ENCODE data around the gene DROSHA. TPM values are rescaled to one million over a fixed set of nuclear protein-coding genes. Genes with fewer than 3 reads are reported as not detected.

The DROSHA gene
- total RNA-seq, 1 experiment from 2014 or later: 73.5 TPM

DNA sequence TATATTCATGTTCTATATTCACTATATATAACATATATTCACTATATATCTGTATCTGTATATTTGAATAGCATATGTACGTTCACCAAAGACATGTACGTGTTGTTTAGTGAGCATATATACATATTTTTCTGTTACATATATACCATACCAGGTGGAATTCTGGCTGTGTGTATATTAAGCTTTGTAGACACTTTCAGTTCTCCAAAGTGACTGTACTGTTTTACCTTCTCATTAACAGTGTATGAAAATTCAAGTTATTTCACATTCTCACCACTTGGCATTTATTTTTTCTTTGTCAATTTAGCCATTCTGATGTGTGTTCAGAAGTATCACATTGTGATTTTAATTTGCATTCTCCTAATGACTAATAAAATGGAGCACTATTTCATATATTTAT lies 52.2 kb downstream of the DROSHA start:
- CTCF ChIA-PET: no interaction called here
- ATAC-seq: no peak

More for the DNA sequence above, 52.2 kb downstream of the DROSHA start:
- H3K4me3 ChIP-seq (replicated peaks in 1 of 2; ENCODE audit: low read depth in 1 of 2, low read length in 2 of 2): no peak overlapping the region
- TF ChIP-seq, protein P1, sequence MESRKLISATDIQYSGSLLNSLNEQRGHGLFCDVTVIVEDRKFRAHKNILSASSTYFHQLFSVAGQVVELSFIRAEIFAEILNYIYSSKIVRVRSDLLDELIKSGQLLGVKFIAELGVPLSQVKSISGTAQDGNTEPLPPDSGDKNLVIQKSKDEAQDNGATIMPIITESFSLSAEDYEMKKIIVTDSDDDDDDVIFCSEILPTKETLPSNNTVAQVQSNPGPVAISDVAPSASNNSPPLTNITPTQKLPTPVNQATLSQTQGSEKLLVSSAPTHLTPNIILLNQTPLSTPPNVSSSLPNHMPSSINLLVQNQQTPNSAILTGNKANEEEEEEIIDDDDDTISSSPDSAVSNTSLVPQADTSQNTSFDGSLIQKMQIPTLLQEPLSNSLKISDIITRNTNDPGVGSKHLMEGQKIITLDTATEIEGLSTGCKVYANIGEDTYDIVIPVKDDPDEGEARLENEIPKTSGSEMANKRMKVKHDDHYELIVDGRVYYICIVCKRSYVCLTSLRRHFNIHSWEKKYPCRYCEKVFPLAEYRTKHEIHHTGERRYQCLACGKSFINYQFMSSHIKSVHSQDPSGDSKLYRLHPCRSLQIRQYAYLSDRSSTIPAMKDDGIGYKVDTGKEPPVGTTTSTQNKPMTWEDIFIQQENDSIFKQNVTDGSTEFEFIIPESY (IDR thresholded peaks at IDR 0.05; ENCODE audit: extremely low read depth, insufficient replicate concordance, low read length): no peak
- TF ChIP-seq JUND (IDR thresholded peaks at IDR 0.05): no peak
- TF ChIP-seq FOSL1 (IDR thresholded peaks at IDR 0.05; ENCODE audit: low read depth): no peak
- TF ChIP-seq ZFX (IDR thresholded peaks at IDR 0.05): no peak
- no peak for TF ChIP-seq POLR2A (IDR thresholded peaks at IDR 0.05; ENCODE audit: borderline replicate concordance, extremely low read depth, insufficient read depth, insufficient read length)
- TF ChIP-seq, protein P2, sequence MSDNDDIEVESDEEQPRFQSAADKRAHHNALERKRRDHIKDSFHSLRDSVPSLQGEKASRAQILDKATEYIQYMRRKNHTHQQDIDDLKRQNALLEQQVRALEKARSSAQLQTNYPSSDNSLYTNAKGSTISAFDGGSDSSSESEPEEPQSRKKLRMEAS (IDR thresholded peaks at IDR 0.05): no peak
- TF ChIP-seq, protein P3, sequence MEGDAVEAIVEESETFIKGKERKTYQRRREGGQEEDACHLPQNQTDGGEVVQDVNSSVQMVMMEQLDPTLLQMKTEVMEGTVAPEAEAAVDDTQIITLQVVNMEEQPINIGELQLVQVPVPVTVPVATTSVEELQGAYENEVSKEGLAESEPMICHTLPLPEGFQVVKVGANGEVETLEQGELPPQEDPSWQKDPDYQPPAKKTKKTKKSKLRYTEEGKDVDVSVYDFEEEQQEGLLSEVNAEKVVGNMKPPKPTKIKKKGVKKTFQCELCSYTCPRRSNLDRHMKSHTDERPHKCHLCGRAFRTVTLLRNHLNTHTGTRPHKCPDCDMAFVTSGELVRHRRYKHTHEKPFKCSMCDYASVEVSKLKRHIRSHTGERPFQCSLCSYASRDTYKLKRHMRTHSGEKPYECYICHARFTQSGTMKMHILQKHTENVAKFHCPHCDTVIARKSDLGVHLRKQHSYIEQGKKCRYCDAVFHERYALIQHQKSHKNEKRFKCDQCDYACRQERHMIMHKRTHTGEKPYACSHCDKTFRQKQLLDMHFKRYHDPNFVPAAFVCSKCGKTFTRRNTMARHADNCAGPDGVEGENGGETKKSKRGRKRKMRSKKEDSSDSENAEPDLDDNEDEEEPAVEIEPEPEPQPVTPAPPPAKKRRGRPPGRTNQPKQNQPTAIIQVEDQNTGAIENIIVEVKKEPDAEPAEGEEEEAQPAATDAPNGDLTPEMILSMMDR (IDR thresholded peaks at IDR 0.05 in 2 of 3, conservative IDR thresholded peaks at IDR 0.05 in 1 of 3; ENCODE audit: borderline replicate concordance in 1 of 3, insufficient read depth in 1 of 3, low read depth in 2 of 3, low read length in 2 of 3): no peak
- TF ChIP-seq CBX3 (IDR thresholded peaks at IDR 0.05; ENCODE audit: low read depth): no peak
- no peak for TF ChIP-seq YY1 (IDR thresholded peaks at IDR 0.05; ENCODE audit: extremely low read depth, insufficient replicate concordance, low read depth, low read length)
- TF ChIP-seq RAD21 (IDR thresholded peaks at IDR 0.05; ENCODE audit: low read depth): no peak
- no peak for TF ChIP-seq SRF (IDR thresholded peaks at IDR 0.05; ENCODE audit: low read depth)
- TF ChIP-seq EGR1 (IDR thresholded peaks at IDR 0.05; ENCODE audit: low read depth): no peak
- TF ChIP-seq SP1 (IDR thresholded peaks at IDR 0.05; ENCODE audit: low read depth): no peak
- no peak for DNase-seq (ENCODE audit: low read depth, low spot score)
- no peaks in the 10 kb centered on the region for H3K79me2 ChIP-seq (ENCODE audit: insufficient read depth, low read length)
- H3K27me3 ChIP-seq (ENCODE audit: insufficient read depth, low read length): no peaks in the 10 kb centered on the region
- H3K4me2 ChIP-seq (ENCODE audit: low read length): no peak overlapping the region
- no peaks in the 10 kb centered on the region for H3K9me2 ChIP-seq (ENCODE audit: insufficient read depth)
- H3K27ac ChIP-seq (ENCODE audit: low read depth, low read length): no peak overlapping the region
- no peaks in the 10 kb centered on the region for H4K20me1 ChIP-seq (ENCODE audit: insufficient read depth)
- no peak overlapping the region for H3K9ac ChIP-seq (ENCODE audit: low read length)
- H3K36me3 ChIP-seq (ENCODE audit: control insufficient read depth in 1 of 2, insufficient read depth in 2 of 2, low read length in 2 of 2): peaks cover 0 to 11% of the 10 kb centered on the region in 2 experiments; a peak in 2 of 4 replicates
- H3K9me3 ChIP-seq (ENCODE audit: control insufficient read depth in 1 of 2, insufficient read depth in 1 of 2, low read depth in 1 of 2, low read length in 2 of 2): no peaks in the 10 kb centered on the region
- H2AFZ ChIP-seq (ENCODE audit: low read depth, low read length, poor library complexity, severe bottlenecking): no peak overlapping the region
- ChIA-PET POLR2A (no interaction called here), RAD21 (ENCODE audit: low non-redundant PET in 1 of 2, low total read pairs in 2 of 2, uncharacterized antibody in 2 of 2, unreplicated experiment in 2 of 2) (no interaction called here)
- no peaks in the 10 kb centered on the region for H3K4me1 ChIP-seq (ENCODE audit: control insufficient read depth in 1 of 2, insufficient read depth in 2 of 2, low read length in 2 of 2)
- intact Hi-C loops (cut with micrococcal nuclease): no loop called here
- BruUV-seq (replicated peaks): no TSS peak
